Endodermal cell (in vitro differentiated cells): ENCODE results near the gene AKT1S1. TPM values are rescaled to one million over a fixed set of nuclear protein-coding genes. Genes with fewer than 3 reads are reported as not detected.

Experiments used
- DNase-seq: peaks from one replicate; pipeline ENCODE4 v3.0.0-alpha.2; 2017
- H3K27ac ChIP-seq: 2 replicates; pipeline ENCODE4 v1.5.1; 2013; ENCODE audit warnings: mild to moderate bottlenecking, low read depth, low read length, moderate library complexity
- H3K27me3 ChIP-seq: 2 replicates; pipeline ENCODE4 v1.6.1; 2013; ENCODE audit warnings: mild to moderate bottlenecking, low read length, moderate library complexity; ENCODE audit not compliant: insufficient read depth, control insufficient read depth, poor library complexity, severe bottlenecking
- H3K36me3 ChIP-seq: 2 replicates; pipeline ENCODE4 v1.7.0; 2013; ENCODE audit warnings: mild to moderate bottlenecking, low read length, moderate library complexity; ENCODE audit not compliant: control insufficient read depth, insufficient read depth
- H3K4me1 ChIP-seq: one replicate; pipeline ENCODE4 v1.7.0; 2013; ENCODE audit warnings: low read length; ENCODE audit not compliant: control insufficient read depth, insufficient read depth
- H3K4me3 ChIP-seq: 2 replicates; pipeline ENCODE4 v1.5.1; 2013; ENCODE audit warnings: mild to moderate bottlenecking, low read length, moderate library complexity
- H3K9ac ChIP-seq: 2 replicates; pipeline ENCODE4 v1.6.1; 2013; ENCODE audit warnings: mild to moderate bottlenecking, low read length, moderate library complexity; ENCODE audit not compliant: poor library complexity, severe bottlenecking; ENCODE audit errors: extremely low read depth
- H3K9me3 ChIP-seq: 2 replicates; pipeline ENCODE4 v1.6.1; 2013; ENCODE audit warnings: mild to moderate bottlenecking, low read length, moderate library complexity; ENCODE audit not compliant: control insufficient read depth
- H3K27ac Mint-ChIP-seq: 2 replicates; pipeline ENCODE4 v1.8.0; 2020; ENCODE audit warnings: mixed read lengths
- H3K27me3 Mint-ChIP-seq: 2 replicates; pipeline ENCODE4 v1.8.0; 2021; ENCODE audit warnings: mild to moderate bottlenecking, mixed read lengths; ENCODE audit not compliant: insufficient read depth
- H3K36me3 Mint-ChIP-seq: 2 replicates; pipeline ENCODE4 v1.8.0; 2020; ENCODE audit warnings: low read depth, mixed read lengths
- H3K4me1 Mint-ChIP-seq: 2 replicates; pipeline ENCODE4 v1.8.0; 2020; ENCODE audit warnings: mixed read lengths
- H3K4me3 Mint-ChIP-seq: 2 replicates; pipeline ENCODE4 v1.8.0; 2020; ENCODE audit warnings: mild to moderate bottlenecking, moderate library complexity, mixed read lengths
- H3K9me3 Mint-ChIP-seq: 2 replicates; pipeline ENCODE4 v1.8.0; 2020; ENCODE audit warnings: mild to moderate bottlenecking, mixed read lengths
- CTCF ChIP-seq: fragments of 200-600 bp; sonication (generic); conservative IDR thresholded peaks from 2 replicates; pipeline ENCODE4 v1.5.0; 2021; ENCODE audit warnings: antibody characterized with exemption, mild to moderate bottlenecking
- WGBS, 2 experiments: methylation state at CpG; one replicate each; pipeline versions ENCODE4 v1.1.5 to v1.1.7; 2013; ENCODE audit warnings: missing lambda C conversion rate in 2 of 2, mixed read lengths in 1 of 2; ENCODE audit not compliant: insufficient coverage in 1 of 2, insufficient read length in 1 of 2; 5-methylcytosine and 5-hydroxymethylcytosine counted together
- total RNA-seq, 2 donors: library from RNA; stranded (reverse); fragmentation: NEBNext Ultra II Directional in 1 of 2; extraction: Animal tissue kit (Norgen Biotek cat#: 25700) in 1 of 2; gene quantifications; 2 replicates in 1 of 2; 3 replicates in 1 of 2; pipeline ENCODE4 v1.2.1, GENCODE V29; 2021

The AKT1S1 gene
- total RNA-seq, 2 donors from 2014 or later = 41.3 to 47.0 TPM

- H3K27ac ChIP-seq = no peak overlapping the region
- no peak for DNase-seq
- H3K4me1 ChIP-seq = no peaks in the 10 kb centered on the region
- Mint-ChIP-seq H3K4me1 (no peaks in the 10 kb centered on the region), H3K9me3 (no peaks in the 10 kb centered on the region), H3K27me3 (no peaks in the 10 kb centered on the region), H3K36me3 (peaks cover 55% of the 10 kb centered on the region), H3K27ac (no peak overlapping the region), H3K4me3 (no peak overlapping the region)
- no peak overlapping the region for H3K9ac ChIP-seq
- no peak overlapping the region for H3K4me3 ChIP-seq
- no peaks in the 10 kb centered on the region for H3K9me3 ChIP-seq
- no peak for TF ChIP-seq CTCF
- no peaks in the 10 kb centered on the region for H3K27me3 ChIP-seq
- 97 to 99% methylated on average over 10 to 11 of the region's 11 CpGs for WGBS, 2 experiments
- H3K36me3 ChIP-seq = peaks cover 24% of the 10 kb centered on the region
Observed at GRCh38 chr19:49839713-49840112, 37.4 kb downstream of the AKT1S1 start.

GRCh38 chr19:49838885-49839588 is 38.1 kb downstream of the AKT1S1 start:
- no peaks in the 10 kb centered on the region for H3K9me3 Mint-ChIP-seq
- no peak overlapping the region for H3K27ac Mint-ChIP-seq
- no peak for DNase-seq
- H3K4me1 ChIP-seq = no peaks in the 10 kb centered on the region
- WGBS, 2 experiments = 97 to 99% methylated on average over 13 to 17 of the region's 18 CpGs
- H3K4me1 Mint-ChIP-seq = no peaks in the 10 kb centered on the region
- H3K9me3 ChIP-seq = no peaks in the 10 kb centered on the region
- H3K4me3 ChIP-seq = no peak overlapping the region
- H3K27ac ChIP-seq = no peak overlapping the region
- no peaks in the 10 kb centered on the region for H3K27me3 Mint-ChIP-seq
- H3K27me3 ChIP-seq = no peaks in the 10 kb centered on the region
- H3K9ac ChIP-seq = no peak overlapping the region
- H3K36me3 Mint-ChIP-seq = peaks cover 57% of the 10 kb centered on the region
- no peak overlapping the region for H3K4me3 Mint-ChIP-seq
- H3K36me3 ChIP-seq = peaks cover 28% of the 10 kb centered on the region
- TF ChIP-seq CTCF = no peak

GRCh38 chr19:49837425-49837824 is 39.7 kb downstream of the AKT1S1 start:
- no peak for TF ChIP-seq CTCF
- no peak overlapping the region for H3K9ac ChIP-seq
- H3K9me3 ChIP-seq = no peaks in the 10 kb centered on the region
- no peak overlapping the region for H3K27ac Mint-ChIP-seq
- 95 to 99% methylated on average over 8 to 9 of the region's 9 CpGs for WGBS, 2 experiments
- H3K36me3 ChIP-seq = peaks cover 34% of the 10 kb centered on the region
- H3K4me1 ChIP-seq = no peaks in the 10 kb centered on the region
- no peak overlapping the region for H3K27ac ChIP-seq
- no peaks in the 10 kb centered on the region for H3K27me3 Mint-ChIP-seq
- no peaks in the 10 kb centered on the region for H3K27me3 ChIP-seq
- no peaks in the 10 kb centered on the region for H3K9me3 Mint-ChIP-seq
- H3K36me3 Mint-ChIP-seq = peaks cover 60% of the 10 kb centered on the region
- no peak overlapping the region for H3K4me3 Mint-ChIP-seq
- no peaks in the 10 kb centered on the region for H3K4me1 Mint-ChIP-seq
- H3K4me3 ChIP-seq = no peak overlapping the region
- DNase-seq = no peak
